Prostate gland (tissue), 2 donors: ENCODE results near the gene ALG1.

Experiments
- POLR2A ChIP-seq: fragments of 450-650 bp; IDR thresholded peaks from one replicate; pipeline ENCODE4 v1.6.1; 2016; ENCODE audit warnings: antibody characterized with exemption, mild to moderate bottlenecking
- TF ChIP-seq, protein P1 (sequence below), 4 experiments: fragments of 200-600 bp in 2 of 4; fragments of 450-650 bp in 2 of 4; sonication (generic) in 2 of 4; IDR thresholded peaks; 1 replicate in 3 of 4; 2 replicates in 1 of 4; pipeline ENCODE4 v1.5.1; 2016 to 2019; ENCODE audit warnings: antibody characterized with exemption in 4 of 4, mild to moderate bottlenecking in 2 of 4, moderate library complexity in 2 of 4

DNA sequence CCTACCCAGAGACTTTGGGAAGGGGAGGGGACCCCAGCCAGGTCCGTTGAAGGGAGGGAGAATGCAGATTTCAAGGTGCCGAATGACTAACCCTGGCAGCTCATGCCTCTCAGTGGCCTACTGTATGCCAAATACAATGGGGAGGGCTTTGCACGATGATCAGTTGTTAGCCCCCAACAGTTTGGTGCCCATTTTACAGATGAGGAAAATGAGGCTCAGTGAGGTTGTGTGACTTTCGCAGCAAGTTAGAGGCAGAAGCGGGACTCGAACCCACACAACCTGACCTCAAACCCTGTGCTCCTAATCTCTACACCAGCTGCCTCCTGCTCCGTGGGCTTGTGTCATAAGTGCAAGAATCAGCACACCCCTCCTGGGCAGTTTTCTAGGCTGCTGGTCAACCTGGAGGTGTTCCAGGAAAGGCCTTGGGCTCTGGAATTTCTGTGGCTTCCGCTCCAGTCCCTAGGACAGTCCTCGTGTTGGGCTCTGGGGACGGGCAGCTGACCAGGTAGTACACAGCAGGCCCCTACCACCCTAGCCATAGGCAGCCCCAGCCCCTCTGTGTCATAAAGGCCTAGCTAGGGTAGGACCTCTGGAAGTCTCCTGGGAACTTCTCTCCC lies 26.0 kb upstream of the ALG1 start:
- TF ChIP-seq, protein P1, sequence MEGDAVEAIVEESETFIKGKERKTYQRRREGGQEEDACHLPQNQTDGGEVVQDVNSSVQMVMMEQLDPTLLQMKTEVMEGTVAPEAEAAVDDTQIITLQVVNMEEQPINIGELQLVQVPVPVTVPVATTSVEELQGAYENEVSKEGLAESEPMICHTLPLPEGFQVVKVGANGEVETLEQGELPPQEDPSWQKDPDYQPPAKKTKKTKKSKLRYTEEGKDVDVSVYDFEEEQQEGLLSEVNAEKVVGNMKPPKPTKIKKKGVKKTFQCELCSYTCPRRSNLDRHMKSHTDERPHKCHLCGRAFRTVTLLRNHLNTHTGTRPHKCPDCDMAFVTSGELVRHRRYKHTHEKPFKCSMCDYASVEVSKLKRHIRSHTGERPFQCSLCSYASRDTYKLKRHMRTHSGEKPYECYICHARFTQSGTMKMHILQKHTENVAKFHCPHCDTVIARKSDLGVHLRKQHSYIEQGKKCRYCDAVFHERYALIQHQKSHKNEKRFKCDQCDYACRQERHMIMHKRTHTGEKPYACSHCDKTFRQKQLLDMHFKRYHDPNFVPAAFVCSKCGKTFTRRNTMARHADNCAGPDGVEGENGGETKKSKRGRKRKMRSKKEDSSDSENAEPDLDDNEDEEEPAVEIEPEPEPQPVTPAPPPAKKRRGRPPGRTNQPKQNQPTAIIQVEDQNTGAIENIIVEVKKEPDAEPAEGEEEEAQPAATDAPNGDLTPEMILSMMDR (IDR thresholded peaks at IDR 0.05), result no peak
- no peak for TF ChIP-seq POLR2A
